Activated T-helper 17 cell treated with anti-CD3 and anti-CD28 coated beads, Interleukin-2, amount 50 U/mL, for 72 hours (primary cell): ENCODE measurements around the gene ANKMY1. TPM values are rescaled to one million over a fixed set of nuclear protein-coding genes. Genes with fewer than 3 reads are reported as not detected.
A peak's percentile ranks its signal among the peaks of the same experiment; 100 is the strongest.
"Not testable (repeated sequence)": the region's sequence is repeated elsewhere in the genome, so short reads cannot be mapped to it uniquely, and the experiment has no call there.

Source experiments
- ATAC-seq: fragments of 150-1000 bp; cut with Tn5 transposase; replicated peaks from 2 replicates; pipeline ENCODE4 v1.10.0; 2021; ENCODE audit warnings: mild to moderate bottlenecking, moderate library complexity
- H3K27ac Mint-ChIP-seq: one replicate; pipeline ENCODE4 v1.8.0; 2022; ENCODE audit warnings: mixed read lengths
- H3K27me3 Mint-ChIP-seq: one replicate; pipeline ENCODE4 v1.8.0; 2022; ENCODE audit warnings: mixed read lengths
- H3K36me3 Mint-ChIP-seq: one replicate; pipeline ENCODE4 v1.8.0; 2022; ENCODE audit warnings: low read depth, mild to moderate bottlenecking, mixed read lengths
- H3K4me1 Mint-ChIP-seq: one replicate; pipeline ENCODE4 v1.8.0; 2022; ENCODE audit warnings: mixed read lengths
- H3K4me3 Mint-ChIP-seq: one replicate; pipeline ENCODE4 v1.8.0; 2022; ENCODE audit warnings: mild to moderate bottlenecking, mixed read lengths
- H3K9me3 Mint-ChIP-seq: one replicate; pipeline ENCODE4 v1.8.0; 2022; ENCODE audit warnings: mixed read lengths
- total RNA-seq, 2 donors: library from RNA; stranded (reverse); gene quantifications; one replicate each; pipeline ENCODE4 v1.2.3, GENCODE V29; 2022

ANKMY1 gene
- total RNA-seq, 2 donors from 2014 or later = 14.5 to 28.8 TPM

DNA sequence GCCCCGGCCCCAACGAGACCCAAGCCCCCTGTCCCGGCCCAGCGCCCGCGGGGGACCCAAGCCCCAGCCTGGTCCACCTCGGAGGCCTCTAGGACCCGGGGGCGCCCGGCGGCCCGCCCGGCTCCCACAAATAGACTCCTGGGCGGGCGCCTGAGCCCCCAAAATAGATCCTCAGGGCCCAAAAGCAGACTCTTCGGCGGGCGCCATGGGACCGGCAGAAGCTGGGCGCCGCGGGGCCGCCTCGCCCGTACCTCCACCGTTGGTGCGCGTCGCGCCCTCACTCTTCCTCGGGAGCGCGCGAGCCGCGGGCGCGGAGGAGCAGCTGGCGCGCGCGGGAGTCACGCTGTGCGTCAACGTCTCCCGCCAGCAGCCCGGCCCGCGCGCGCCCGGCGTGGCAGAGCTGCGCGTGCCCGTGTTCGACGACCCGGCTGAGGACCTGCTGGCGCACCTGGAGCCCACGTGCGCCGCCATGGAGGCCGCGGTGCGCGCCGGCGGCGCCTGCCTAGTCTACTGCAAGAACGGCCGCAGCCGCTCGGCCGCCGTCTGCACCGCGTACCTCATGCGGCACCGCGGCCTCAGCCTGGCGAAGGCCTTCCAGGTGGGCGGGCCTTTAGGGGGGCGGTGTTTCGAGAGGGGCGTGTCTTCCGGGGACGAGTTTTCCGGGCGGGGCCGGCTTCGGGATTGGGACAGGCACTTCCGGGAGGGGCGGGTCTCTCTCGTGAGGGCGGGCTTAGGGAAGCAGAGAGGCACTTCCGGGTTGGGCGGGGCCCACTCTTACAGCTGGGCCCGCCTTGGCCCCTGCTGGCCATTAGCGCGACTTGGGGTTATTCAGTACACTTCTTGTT lies 2.9 kb upstream of the ANKMY1 start:
- H3K27me3 Mint-ChIP-seq = no peaks in the 10 kb centered on the region
- H3K9me3 Mint-ChIP-seq = no peaks in the 10 kb centered on the region
- H3K27ac Mint-ChIP-seq = peak overlapping the region; percentile 98
- ATAC-seq = peak; percentile 66
- H3K36me3 Mint-ChIP-seq = peaks cover 64% of the 10 kb centered on the region
- H3K4me1 Mint-ChIP-seq = peaks cover 43% of the 10 kb centered on the region
- H3K4me3 Mint-ChIP-seq = peak overlapping the region; percentile 99

DNA sequence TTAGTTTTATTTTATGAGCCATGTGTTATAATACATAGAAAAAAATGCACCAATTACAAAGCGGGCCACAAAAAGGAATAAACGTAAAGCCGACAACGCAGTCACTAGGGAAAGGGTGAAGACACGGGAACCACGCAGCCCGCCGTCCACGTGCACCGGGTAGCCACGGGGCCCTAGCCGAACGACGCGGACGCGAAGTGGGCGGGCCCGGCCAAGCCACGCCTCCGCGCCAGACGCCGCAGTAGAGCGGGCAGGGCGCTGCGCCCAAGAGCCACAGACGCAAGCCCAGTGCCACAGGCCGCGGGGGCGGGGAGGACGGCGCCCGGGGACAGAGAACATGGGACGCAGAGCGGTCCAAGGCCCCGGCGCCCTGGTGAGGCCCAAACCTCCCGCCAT lies 2.3 kb upstream of the ANKMY1 start, which contains the start of gene DUSP28:
Gene DUSP28, plus strand, starts transcription at position 274 of the 396 bp plus-strand sequence. CDS start 328 bp downstream, outside the sequence.
- Mint-ChIP-seq H3K27me3 (no peaks in the 10 kb centered on the region), H3K36me3 (peaks cover 58% of the 10 kb centered on the region), H3K4me1 (peaks cover 43% of the 10 kb centered on the region), H3K9me3 (no peaks in the 10 kb centered on the region), H3K27ac (peak within 1 kb of the TSS; percentile 98), H3K4me3 (peak within 1 kb of the TSS; percentile 99)
- ATAC-seq = peak; percentile 66

GRCh38 chr2:240559286-240559685 lies 1.5 kb upstream of the ANKMY1 start:
- peak overlapping the region; percentile 99 for H3K4me3 Mint-ChIP-seq
- no peaks in the 10 kb centered on the region for H3K9me3 Mint-ChIP-seq
- H3K27ac Mint-ChIP-seq = peak overlapping the region; percentile 54
- no peaks in the 10 kb centered on the region for H3K27me3 Mint-ChIP-seq
- no peak for ATAC-seq
- peaks cover 50% of the 10 kb centered on the region for H3K36me3 Mint-ChIP-seq
- H3K4me1 Mint-ChIP-seq = peaks cover 35% of the 10 kb centered on the region

DNA sequence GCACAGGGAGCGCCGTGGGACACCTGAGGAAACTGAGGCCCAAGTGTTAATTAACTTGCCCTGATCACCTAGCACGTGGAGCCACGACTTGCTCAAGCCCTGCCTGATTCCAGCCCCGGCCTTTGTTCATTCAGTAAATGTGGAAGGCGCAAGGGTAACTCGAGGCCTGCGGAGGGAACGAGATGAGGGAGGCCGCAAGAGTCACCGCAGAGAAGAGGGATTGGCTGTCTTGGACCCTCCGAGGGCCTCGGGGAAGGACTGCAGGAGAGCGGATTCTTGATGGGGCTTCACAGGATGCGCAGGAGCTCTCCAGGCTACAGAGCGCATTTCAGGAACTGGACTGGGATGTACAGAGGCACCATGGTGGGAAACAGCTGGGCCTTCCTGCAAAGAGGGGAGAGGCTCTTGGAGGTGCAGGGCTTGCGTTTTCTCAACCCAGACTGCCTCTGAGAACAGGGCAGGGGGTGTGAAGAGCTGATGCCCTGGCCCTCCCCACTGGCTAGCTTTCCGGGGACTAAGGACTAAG lies 511 bp upstream of the ANKMY1 start:
- no peak overlapping the region for H3K27ac Mint-ChIP-seq
- peak overlapping the region; percentile 99 for H3K4me3 Mint-ChIP-seq
- peaks cover 28% of the 10 kb centered on the region for H3K4me1 Mint-ChIP-seq
- peaks cover 43% of the 10 kb centered on the region for H3K36me3 Mint-ChIP-seq
- H3K9me3 Mint-ChIP-seq = no peaks in the 10 kb centered on the region
- no peak for ATAC-seq
- H3K27me3 Mint-ChIP-seq = no peaks in the 10 kb centered on the region

DNA sequence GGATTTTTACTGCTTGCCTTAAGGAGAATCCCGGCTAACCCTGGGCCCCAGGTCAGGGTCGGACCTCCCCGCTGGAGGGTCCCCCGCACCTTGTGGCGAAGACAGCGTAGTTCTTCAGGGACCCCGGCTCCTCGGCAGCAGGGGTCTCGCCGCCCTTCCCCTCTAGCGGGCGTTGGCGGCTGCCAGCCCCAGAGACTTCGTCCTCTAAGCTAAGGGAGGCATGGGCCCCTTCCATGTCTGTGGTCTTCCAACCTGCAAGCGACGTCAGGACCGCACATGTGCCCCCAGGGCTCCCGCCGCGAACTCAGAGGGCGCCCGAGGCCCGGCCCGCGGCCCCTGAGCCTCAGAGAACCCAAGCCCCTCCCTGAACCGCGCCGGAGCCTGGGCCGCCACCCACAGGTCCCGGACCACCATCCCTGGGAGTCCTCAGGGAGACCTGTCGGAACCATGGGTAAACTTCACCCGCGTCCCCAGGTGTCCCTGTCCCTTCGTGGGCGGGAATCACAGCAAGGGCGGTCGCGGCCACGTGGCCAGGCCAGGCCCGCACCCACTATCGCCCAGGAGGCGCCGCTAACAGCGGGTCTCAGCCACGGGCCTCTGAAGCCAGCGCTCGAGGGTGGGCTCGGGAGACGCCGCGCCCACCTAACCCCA lies 562 bp downstream of the ANKMY1 start:
- Mint-ChIP-seq H3K4me1 (peaks cover 28% of the 10 kb centered on the region), H3K27ac (no peak overlapping the region), H3K27me3 (no peaks in the 10 kb centered on the region), H3K9me3 (no peaks in the 10 kb centered on the region), H3K36me3 (peaks cover 42% of the 10 kb centered on the region), H3K4me3 (peak overlapping the region; percentile 18)
- ATAC-seq = no peak

- Mint-ChIP-seq H3K9me3 (no peaks in the 10 kb centered on the region), H3K27ac (peak overlapping the region; percentile 23), H3K4me3 (peak overlapping the region; percentile 18), H3K36me3 (peaks cover 42% of the 10 kb centered on the region), H3K27me3 (no peaks in the 10 kb centered on the region), H3K4me1 (peaks cover 30% of the 10 kb centered on the region)
- no peak for ATAC-seq
Measured at GRCh38 chr2:240556553-240557100, 1.2 kb downstream of the ANKMY1 start.

DNA sequence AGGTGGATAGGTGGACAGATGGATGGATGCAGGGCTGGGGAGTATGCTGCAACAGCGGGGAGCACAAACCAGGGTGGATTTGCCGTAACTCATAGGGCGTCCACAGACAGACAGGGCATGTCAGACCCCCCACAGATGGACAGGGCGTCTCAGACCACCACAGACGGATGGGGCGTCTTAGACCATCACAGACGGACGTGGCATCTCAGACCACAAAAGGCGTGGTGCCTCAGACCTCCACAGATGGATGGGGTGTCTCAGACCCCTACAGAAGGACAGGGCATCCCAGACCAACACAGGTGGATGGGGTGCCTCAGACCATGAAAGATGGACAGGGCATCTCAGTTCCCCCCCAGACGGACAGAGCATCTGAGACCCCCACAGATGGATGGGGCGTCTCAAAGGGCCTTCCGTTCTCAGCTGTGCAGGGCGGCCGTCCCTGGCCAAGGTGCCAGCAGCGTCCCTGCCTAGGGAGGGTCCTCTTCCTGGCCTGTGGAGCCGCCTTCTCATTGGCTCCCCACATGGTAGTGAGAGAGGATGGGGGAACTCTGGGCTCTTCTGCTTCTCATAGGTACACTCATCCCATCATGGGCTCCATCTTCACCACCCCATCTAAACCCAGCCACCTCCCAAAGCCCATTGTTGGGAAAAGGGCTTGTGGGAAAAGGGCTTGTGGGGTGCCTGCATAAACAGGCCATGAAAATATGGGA lies 2.1 kb downstream of the ANKMY1 start:
- Mint-ChIP-seq H3K4me3 (no peak overlapping the region), H3K4me1 (peaks cover 26% of the 10 kb centered on the region), H3K27ac (peak overlapping the region; percentile 30), H3K36me3 (peaks cover 43% of the 10 kb centered on the region), H3K27me3 (no peaks in the 10 kb centered on the region), H3K9me3 (no peaks in the 10 kb centered on the region)
- ATAC-seq = no peak

DNA sequence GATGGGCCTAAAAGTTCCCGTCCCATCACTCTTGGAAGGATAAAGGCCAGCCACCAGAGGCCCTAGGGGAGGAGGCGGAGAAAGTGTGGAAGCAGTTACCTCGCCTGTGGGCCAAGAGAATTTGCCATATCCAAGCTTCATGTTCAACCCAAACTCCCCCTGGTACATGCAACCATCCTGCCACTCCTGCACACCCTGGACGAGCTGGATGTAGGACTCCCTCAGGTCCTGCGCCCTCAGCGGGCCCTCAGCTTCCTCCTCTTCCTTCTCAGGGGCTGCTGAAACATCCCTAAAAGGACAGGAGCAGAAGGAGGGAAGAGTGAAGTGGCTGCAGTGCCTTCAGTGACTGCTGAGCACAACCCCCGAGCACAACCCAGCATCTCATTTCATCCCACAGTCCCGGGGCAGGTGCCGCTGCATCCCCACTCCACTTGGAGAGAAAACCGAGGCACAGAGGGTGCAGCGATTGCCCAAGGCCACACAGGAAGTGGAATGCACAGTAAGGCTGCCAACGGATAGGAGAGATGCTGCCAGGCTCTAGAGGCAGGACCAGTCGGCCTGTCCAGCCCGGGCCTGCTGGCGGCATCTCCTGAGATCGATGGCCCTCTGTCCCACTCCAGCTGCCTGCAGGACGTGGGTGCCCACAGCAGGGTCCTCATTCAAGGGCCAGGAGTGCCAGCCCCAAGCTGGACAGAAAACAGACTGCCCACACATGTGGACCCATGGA lies 2.9 kb downstream of the ANKMY1 start:
- no peak for ATAC-seq
- H3K9me3 Mint-ChIP-seq = no peaks in the 10 kb centered on the region
- H3K36me3 Mint-ChIP-seq = peaks cover 50% of the 10 kb centered on the region

DNA sequence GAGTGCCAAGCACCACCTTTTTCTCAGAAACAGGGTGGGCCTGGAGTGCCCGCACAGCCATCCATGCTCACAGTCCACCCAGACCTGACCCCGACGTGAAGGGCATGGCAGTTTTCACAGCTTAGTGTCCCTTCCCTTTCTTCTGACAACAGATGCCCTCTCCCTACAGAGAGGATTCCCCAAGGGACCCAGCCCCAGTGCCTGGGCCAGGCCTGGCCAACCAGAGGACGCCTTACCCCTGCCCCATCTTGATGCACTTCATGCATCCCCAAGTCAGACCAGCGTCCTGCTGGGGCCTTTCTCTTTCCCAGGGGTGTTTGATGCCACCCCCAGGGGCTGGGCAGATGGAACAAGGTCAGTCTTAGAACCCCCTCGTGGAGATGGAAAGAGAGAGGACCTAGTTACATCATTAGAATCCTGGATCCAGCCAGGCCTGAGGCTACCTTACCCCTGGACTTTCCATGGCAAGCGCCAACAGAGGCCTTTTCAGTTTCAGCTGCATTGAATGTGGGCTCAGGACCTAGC lies 3.8 kb downstream of the ANKMY1 start:
- peaks cover 47% of the 10 kb centered on the region for H3K36me3 Mint-ChIP-seq
- no peak overlapping the region for H3K27ac Mint-ChIP-seq
- H3K9me3 Mint-ChIP-seq = no peaks in the 10 kb centered on the region
- no peak overlapping the region for H3K4me3 Mint-ChIP-seq
- H3K27me3 Mint-ChIP-seq = no peaks in the 10 kb centered on the region
- ATAC-seq = no peak
- peaks cover 21% of the 10 kb centered on the region for H3K4me1 Mint-ChIP-seq

More for the DNA sequence above, 2.9 kb downstream of the ANKMY1 start:
- no peaks in the 10 kb centered on the region for H3K27me3 Mint-ChIP-seq
- peaks cover 26% of the 10 kb centered on the region for H3K4me1 Mint-ChIP-seq
- H3K27ac Mint-ChIP-seq = peak overlapping the region; percentile 30
- H3K4me3 Mint-ChIP-seq = no peak overlapping the region

GRCh38 chr2:240551811-240552210 lies 6.0 kb downstream of the ANKMY1 start:
- Mint-ChIP-seq H3K4me3 (no peak overlapping the region), H3K9me3 (no peaks in the 10 kb centered on the region), H3K27me3 (no peaks in the 10 kb centered on the region), H3K27ac (no peak overlapping the region), H3K36me3 (peaks cover 37% of the 10 kb centered on the region), H3K4me1 (peaks cover 10% of the 10 kb centered on the region)
- no peak for ATAC-seq

DNA sequence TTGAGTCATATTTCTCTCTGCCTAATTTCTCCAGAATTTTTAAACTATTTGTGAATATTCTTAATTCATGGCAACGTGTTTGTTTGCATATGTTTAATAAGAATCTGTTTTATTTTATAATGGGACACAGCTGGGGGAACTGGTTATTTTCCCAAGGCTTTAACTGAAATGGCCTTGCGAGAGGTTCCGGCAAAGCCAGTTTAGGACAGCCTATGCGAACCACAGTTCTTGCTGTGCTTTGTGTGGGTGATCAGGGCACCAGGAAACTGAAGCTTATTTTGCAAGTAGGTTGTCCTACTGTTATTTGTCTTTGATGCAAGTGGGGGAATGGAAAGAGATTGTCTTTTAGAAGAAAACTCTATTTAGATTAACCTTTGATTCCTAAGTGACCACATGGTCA lies 6.5 kb downstream of the ANKMY1 start:
- ATAC-seq = no peak
- Mint-ChIP-seq H3K27me3 (no peaks in the 10 kb centered on the region), H3K4me1 (peaks cover 5% of the 10 kb centered on the region), H3K9me3 (no peaks in the 10 kb centered on the region), H3K4me3 (no peak overlapping the region), H3K27ac (no peak overlapping the region), H3K36me3 (peaks cover 37% of the 10 kb centered on the region)

DNA sequence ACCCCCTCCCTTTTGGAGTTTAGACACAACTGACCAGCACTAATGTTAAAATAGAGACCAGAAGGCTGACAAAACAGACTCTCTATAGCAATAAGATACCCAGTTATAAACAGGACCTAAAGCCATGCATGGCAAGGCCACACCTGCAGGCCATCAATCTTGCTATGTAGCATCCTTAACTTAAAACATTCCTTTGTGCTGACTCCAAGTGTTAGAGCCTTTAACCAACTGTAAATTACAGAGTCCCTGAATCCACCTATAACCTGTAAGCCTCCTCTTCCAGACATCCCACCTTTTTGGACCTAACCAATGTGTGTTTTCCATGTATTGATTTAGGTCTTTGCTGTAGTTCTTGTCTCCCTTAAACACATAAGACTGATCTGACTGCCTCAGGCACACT lies 17.9 kb downstream of the ANKMY1 start:
- peaks cover 68% of the 10 kb centered on the region for H3K36me3 Mint-ChIP-seq

GRCh38 chr2:240539101-240539500 lies 18.7 kb downstream of the ANKMY1 start:
- not testable (repeated sequence) for H3K27me3 Mint-ChIP-seq, H3K4me1 Mint-ChIP-seq, H3K27ac Mint-ChIP-seq, ATAC-seq, H3K9me3 Mint-ChIP-seq, H3K4me3 Mint-ChIP-seq
- peaks cover 72% of the 10 kb centered on the region for H3K36me3 Mint-ChIP-seq

More for the DNA sequence above, 17.9 kb downstream of the ANKMY1 start:
- ATAC-seq = no peak
- peak overlapping the region; percentile 14 for H3K27ac Mint-ChIP-seq
- peaks cover 6% of the 10 kb centered on the region for H3K4me1 Mint-ChIP-seq
- no peak overlapping the region for H3K4me3 Mint-ChIP-seq
- H3K9me3 Mint-ChIP-seq = no peaks in the 10 kb centered on the region
- H3K27me3 Mint-ChIP-seq = no peaks in the 10 kb centered on the region
